HepG2 (cell line): ENCODE results near the gene CDCP2. TPM values are rescaled to one million over a fixed set of nuclear protein-coding genes. Genes with fewer than 3 reads are reported as not detected.

Source experiments
- ATAC-seq: fragments of 200-7000 bp; cut with Tn5 transposase; 3 replicates; pipeline ENCODE4 v1.9.1; 2020; ENCODE audit warnings: mild to moderate bottlenecking, moderate library complexity
- BruUV-seq: library from RNA; stranded (reverse); fragments of 400-500 nt; replicated peaks from 2 replicates; lab custom pipeline; 2021; lab: Mats Ljungman, UMichigan
- CTCF ChIA-PET: fragments of 300-600 bp; formaldehyde crosslinking; extraction: SDS; loops from one replicate; lab custom pipeline; 2021; ENCODE audit warnings: low total read pairs, inconsistent platforms, low intra/inter-chr PET ratio; lab: Yijun Ruan, JAX
- POLR2A ChIA-PET: fragments of 350-600 bp; sonication (Branson Sonifier 250); formaldehyde crosslinking; loops from one replicate; lab custom pipeline; 2020; ENCODE audit warnings: antibody characterized with exemption, inconsistent platforms; lab: Yijun Ruan, JAX
- DNase-seq: peaks from one replicate; pipeline ENCODE4 v3.0.0-alpha.2; 2015; ENCODE audit warnings: low spot score
- FAIRE-seq: peaks from 3 replicates; lab custom pipeline; 2011; peaks lifted over from hg19 to GRCh38; lab: Jason Lieb, UNC
- H2AFZ ChIP-seq: one replicate; pipeline ENCODE4 v1.6.1; 2011; ENCODE audit warnings: low read length, inconsistent platforms
- H3K27ac ChIP-seq: fragments of 300-600 bp; 3 replicates; pipeline ENCODE4 v1.8.0; 2011; ENCODE audit warnings: mixed run types, mild to moderate bottlenecking, mixed read lengths, low read length, inconsistent platforms; ENCODE audit not compliant: insufficient read depth; ENCODE audit errors: extremely low read length
- H3K27me3 ChIP-seq, 2 experiments: fragments of 200-600 bp in 1 of 2; 2 replicates in 1 of 2; 3 replicates in 1 of 2; pipeline versions ENCODE4 v1.6.0 to v1.8.0; 2011; ENCODE audit warnings: low read length in 2 of 2, mild to moderate bottlenecking in 2 of 2, moderate library complexity in 2 of 2, inconsistent platforms in 1 of 2; ENCODE audit not compliant: insufficient read depth in 2 of 2, control insufficient read depth in 1 of 2
- H3K36me3 ChIP-seq, 2 experiments: fragments of 200-600 bp in 1 of 2; replicated peaks in 1 of 2; 2 replicates in 1 of 2; 3 replicates in 1 of 2; pipeline versions ENCODE4 v1.5.1 to v1.8.0; 2011; ENCODE audit warnings: low read length in 2 of 2, inconsistent platforms in 1 of 2; ENCODE audit not compliant: insufficient read depth in 2 of 2, control insufficient read depth in 1 of 2
- H3K4me1 ChIP-seq: 2 replicates; pipeline ENCODE4 v1.5.1; 2012; ENCODE audit warnings: low read length, inconsistent platforms; ENCODE audit not compliant: insufficient read depth
- H3K4me2 ChIP-seq: 2 replicates; pipeline ENCODE4 v1.6.0; 2011; ENCODE audit warnings: low read depth, low read length, inconsistent platforms
- H3K4me3 ChIP-seq, 3 experiments: fragments of 200-600 bp in 1 of 3; sonication (generic), shearing (Covaris generic) in 1 of 3; replicated peaks in 1 of 3; 2 replicates each; pipeline ENCODE4 v1.5.1; 2011 to 2016; ENCODE audit warnings: low read length in 3 of 3, inconsistent platforms in 2 of 3, low read depth in 2 of 3, mild to moderate bottlenecking in 2 of 3, control low read depth in 1 of 3, mixed read lengths in 1 of 3; ENCODE audit not compliant: insufficient read depth in 1 of 3
- H3K79me2 ChIP-seq: one replicate; pipeline ENCODE4 v1.6.1; 2011; ENCODE audit warnings: low read length, inconsistent platforms; ENCODE audit not compliant: insufficient read depth
- H3K9ac ChIP-seq: 2 replicates; pipeline ENCODE4 v1.6.0; 2011; ENCODE audit warnings: mild to moderate bottlenecking, low read depth, low read length, inconsistent platforms; ENCODE audit not compliant: insufficient read depth
- H3K9me3 ChIP-seq: 2 replicates; pipeline ENCODE4 v1.5.1; 2012; ENCODE audit warnings: mild to moderate bottlenecking, low read length
- H4K20me1 ChIP-seq: 2 replicates; pipeline ENCODE4 v1.6.0; 2011; ENCODE audit warnings: inconsistent platforms, mild to moderate bottlenecking, low read length, moderate library complexity; ENCODE audit not compliant: insufficient read depth
- HOXA7 ChIP-seq: sonication (generic); formaldehyde crosslinking; IDR thresholded peaks from 2 replicates; pipeline ENCODE4 v1.8.1; 2022; ENCODE audit warnings: mild to moderate bottlenecking, missing genetic modification reagents, moderate library complexity
- NCOA5 ChIP-seq: sonication (generic); formaldehyde crosslinking; IDR thresholded peaks from 2 replicates; pipeline ENCODE4 v1.4.0; 2020; ENCODE audit warnings: missing genetic modification reagents
- NFE2 ChIP-seq: sonication (generic); formaldehyde crosslinking; IDR thresholded peaks from 2 replicates; pipeline ENCODE4 v1.4.0; 2020; ENCODE audit warnings: missing genetic modification reagents
- RORA ChIP-seq: sonication (generic); formaldehyde crosslinking; IDR thresholded peaks from 2 replicates; pipeline ENCODE4 v1.5.0; 2020; ENCODE audit warnings: mild to moderate bottlenecking, missing genetic modification reagents, moderate library complexity
- SALL2 ChIP-seq: sonication (generic); formaldehyde crosslinking; IDR thresholded peaks from 2 replicates; pipeline ENCODE4 v1.8.1; 2023; ENCODE audit warnings: mild to moderate bottlenecking, missing genetic modification reagents, inconsistent platforms
- SMAD1 ChIP-seq: sonication (generic); formaldehyde crosslinking; IDR thresholded peaks from 2 replicates; pipeline ENCODE4 v1.4.0; 2020; ENCODE audit warnings: missing genetic modification reagents, low read depth, mild to moderate bottlenecking, borderline replicate concordance
- SYNCRIP ChIP-seq: fragments of 200-400 bp; formaldehyde crosslinking; IDR thresholded peaks from 2 replicates; pipeline ENCODE4 v1.6.1; 2018; ENCODE audit warnings: mild to moderate bottlenecking, low read depth, low read length; ENCODE audit not compliant: insufficient read depth
- ZNF230 ChIP-seq: sonication (generic); formaldehyde crosslinking; IDR thresholded peaks from 2 replicates; pipeline ENCODE4 v1.4.0; 2020; ENCODE audit warnings: mild to moderate bottlenecking, missing genetic modification reagents
- ZNF3 ChIP-seq: IDR thresholded peaks from 2 replicates; pipeline ENCODE4 v1.7.0; 2017; ENCODE audit warnings: inconsistent platforms
- ZNF329 ChIP-seq: sonication (generic); formaldehyde crosslinking; IDR thresholded peaks from 2 replicates; pipeline ENCODE4 v1.9.0; 2021; ENCODE audit warnings: low read depth, mild to moderate bottlenecking, missing genetic modification reagents
- ZNF558 ChIP-seq: sonication (generic); formaldehyde crosslinking; IDR thresholded peaks from 2 replicates; pipeline ENCODE4 v1.9.0; 2022; ENCODE audit warnings: mild to moderate bottlenecking, missing genetic modification reagents, borderline replicate concordance
- WGBS: methylation state at CpG from one replicate; pipeline ENCODE4 v1.1.6; 2017; ENCODE audit warnings: low lambda C conversion rate; 5-methylcytosine and 5-hydroxymethylcytosine counted together
- in situ Hi-C: cut with HindIII; loops from 2 replicates; pipeline ENCODE4 v1.10.0; 2017; ENCODE audit warnings: low pct_unique_long_range_greater_than_20kb; ENCODE audit not compliant: extremely low pct_ligation_motif_present
- intact Hi-C: fragments of 100-400 bp; cut with micrococcal nuclease; formaldehyde crosslinking; loops from one replicate; pipeline ENCODE4 v1.10.0; 2022; ENCODE audit not compliant: unreplicated experiment
- polyA plus RNA-seq, 8 experiments: library from polyadenylated mRNA; depleted of rRNA in 3 of 8; stranded (reverse) in 7 of 8; unstranded in 1 of 8; fragments of >200 nt; fragmentation: Illumina TruSeq in 4 of 8; extraction: Trizol in 4 of 8; gene quantifications; 2 replicates each; pipeline versions ENCODE4 v1.2.1 to v1.2.3, GENCODE V29; 2011 to 2016; ENCODE audit warnings: low read depth in 4 of 8, missing spikeins in 1 of 8, mixed read lengths in 1 of 8; ENCODE audit not compliant: insufficient read depth in 1 of 8
- total RNA-seq, 5 experiments: library from RNA; depleted of rRNA; stranded (reverse); fragments of >200 nt; fragmentation: Illumina TruSeq; extraction: Trizol; gene quantifications; 2 replicates each; pipeline ENCODE4 v1.2.3, GENCODE V29; 2016; ENCODE audit warnings: low read depth in 1 of 5
- TF ChIP-seq, protein P1 (sequence below): IDR thresholded peaks from 2 replicates; pipeline ENCODE4 v1.6.1; 2016; ENCODE audit warnings: low read depth, control low read depth
- TF ChIP-seq, protein P2 (sequence below): sonication (generic); formaldehyde crosslinking; IDR thresholded peaks from 2 replicates; pipeline ENCODE4 v1.5.0; 2020; ENCODE audit warnings: mild to moderate bottlenecking, missing genetic modification reagents, borderline replicate concordance

Gene CDCP2
- total and polyA plus RNA-seq, 2 of the 13 experiments (the other 11 are each of a cell fraction or from before 2014, with no cell fraction given), result not detected

DNA sequence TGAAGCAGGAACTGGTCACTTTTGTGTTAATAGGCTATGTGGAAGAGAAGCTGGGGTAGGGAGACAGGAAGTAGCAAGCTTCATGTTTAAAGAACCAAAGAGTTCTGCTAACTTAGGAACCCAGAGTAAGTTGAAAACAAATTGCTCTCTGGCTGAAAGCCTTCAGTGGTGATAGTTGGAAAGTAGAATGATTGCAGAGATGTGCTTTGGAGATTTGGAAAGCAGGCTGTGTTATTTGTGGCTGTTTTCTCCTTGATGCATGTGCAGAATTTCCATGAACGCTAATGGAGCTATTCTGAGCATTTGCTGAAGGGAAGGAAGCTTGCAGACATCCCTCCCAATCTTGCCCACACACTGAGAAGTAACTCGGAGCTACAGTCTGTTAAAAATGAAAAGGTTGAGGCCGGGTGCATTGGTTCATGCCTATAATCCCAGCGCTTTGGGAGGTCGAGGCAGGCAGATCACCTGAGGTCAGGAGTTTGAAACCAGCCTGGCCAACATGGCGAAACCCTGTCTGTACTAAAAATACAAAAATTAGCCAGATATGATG lies 53.7 kb downstream of the CDCP2 start:
- POLR2A ChIA-PET, result no interaction called here
- H3K9me3 ChIP-seq, result no peaks in the 10 kb centered on the region
- peaks cover 22% of the 10 kb centered on the region for H3K4me1 ChIP-seq
- no peaks in the 10 kb centered on the region for H3K79me2 ChIP-seq
- no peak for FAIRE-seq
- no peak overlapping the region for H3K4me3 ChIP-seq
- H2AFZ ChIP-seq, result no peak overlapping the region
- H3K27ac ChIP-seq, result no peak overlapping the region
- peaks cover 0 to 9% of the 10 kb centered on the region in 2 experiments; a peak in 3 of 5 replicates for H3K36me3 ChIP-seq
- TF ChIP-seq RORA (CRISPR knock-in tag), result no peak
- no peak for TF ChIP-seq ZNF558 (CRISPR knock-in tag)
- TF ChIP-seq, all 625 proteins: peak for 0
- Histone ChIP-seq H3K4me2 (no peak overlapping the region), H3K9ac (no peak overlapping the region), H4K20me1 (no peaks in the 10 kb centered on the region), H3K27me3 (no peaks in the 10 kb centered on the region)
- ATAC-seq (no peak), DNase-seq (no peak)
- BruUV-seq, result no TSS peak
- in situ Hi-C loops (no loop called here), intact Hi-C loops (no loop called here)
- CTCF ChIA-PET, result no interaction called here
- WGBS, result 95% methylated on average over 6 of the region's 6 CpGs

DNA sequence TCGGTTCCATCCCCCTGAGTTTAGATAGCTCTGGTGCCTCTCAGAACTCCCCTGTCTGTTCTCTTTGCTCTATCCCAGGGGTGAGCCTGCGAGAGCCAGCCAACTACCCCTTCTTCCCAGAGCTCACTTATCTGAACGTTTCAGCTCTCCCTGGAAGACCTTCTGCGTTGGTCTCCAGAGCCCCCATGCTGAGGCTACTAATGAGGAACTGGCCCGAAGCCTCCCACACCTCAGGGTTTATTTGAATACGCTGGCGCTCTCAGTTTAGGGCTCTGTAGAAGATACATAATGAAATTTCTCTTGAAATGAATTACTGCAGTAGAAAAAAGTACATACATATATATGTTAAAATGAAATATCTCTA lies 55.9 kb downstream of the CDCP2 start:
- H3K36me3 ChIP-seq, result peaks cover 0 to 9% of the 10 kb centered on the region in 2 experiments; a peak in 3 of 5 replicates
- no peak for DNase-seq
- ATAC-seq, result no peak
- H2AFZ ChIP-seq, result no peak overlapping the region
- H3K4me3 ChIP-seq, result no peak overlapping the region
- no peak overlapping the region for H3K27ac ChIP-seq
- ChIA-PET CTCF (no interaction called here), POLR2A (no interaction called here)
- H4K20me1 ChIP-seq, result no peaks in the 10 kb centered on the region
- WGBS, result 91% methylated on average over 7 of the region's 7 CpGs
- H3K9ac ChIP-seq, result no peak overlapping the region
- H3K4me1 ChIP-seq, result peaks cover 38% of the 10 kb centered on the region
- no peaks in the 10 kb centered on the region for H3K9me3 ChIP-seq
- in situ Hi-C loops, result no loop called here
- H3K4me2 ChIP-seq, result no peak overlapping the region
- BruUV-seq, result no TSS peak
- no peaks in the 10 kb centered on the region for H3K27me3 ChIP-seq
- FAIRE-seq, result no peak
- no peaks in the 10 kb centered on the region for H3K79me2 ChIP-seq
- intact Hi-C loops, result no loop called here
- TF ChIP-seq HOXA7, result no peak
- no peak for TF ChIP-seq ZNF230 (CRISPR knock-in tag)
- TF ChIP-seq, protein P1, sequence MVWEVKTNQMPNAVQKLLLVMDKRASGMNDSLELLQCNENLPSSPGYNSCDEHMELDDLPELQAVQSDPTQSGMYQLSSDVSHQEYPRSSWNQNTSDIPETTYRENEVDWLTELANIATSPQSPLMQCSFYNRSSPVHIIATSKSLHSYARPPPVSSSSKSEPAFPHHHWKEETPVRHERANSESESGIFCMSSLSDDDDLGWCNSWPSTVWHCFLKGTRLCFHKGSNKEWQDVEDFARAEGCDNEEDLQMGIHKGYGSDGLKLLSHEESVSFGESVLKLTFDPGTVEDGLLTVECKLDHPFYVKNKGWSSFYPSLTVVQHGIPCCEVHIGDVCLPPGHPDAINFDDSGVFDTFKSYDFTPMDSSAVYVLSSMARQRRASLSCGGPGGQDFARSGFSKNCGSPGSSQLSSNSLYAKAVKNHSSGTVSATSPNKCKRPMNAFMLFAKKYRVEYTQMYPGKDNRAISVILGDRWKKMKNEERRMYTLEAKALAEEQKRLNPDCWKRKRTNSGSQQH, result no peak
- TF ChIP-seq, protein P2, sequence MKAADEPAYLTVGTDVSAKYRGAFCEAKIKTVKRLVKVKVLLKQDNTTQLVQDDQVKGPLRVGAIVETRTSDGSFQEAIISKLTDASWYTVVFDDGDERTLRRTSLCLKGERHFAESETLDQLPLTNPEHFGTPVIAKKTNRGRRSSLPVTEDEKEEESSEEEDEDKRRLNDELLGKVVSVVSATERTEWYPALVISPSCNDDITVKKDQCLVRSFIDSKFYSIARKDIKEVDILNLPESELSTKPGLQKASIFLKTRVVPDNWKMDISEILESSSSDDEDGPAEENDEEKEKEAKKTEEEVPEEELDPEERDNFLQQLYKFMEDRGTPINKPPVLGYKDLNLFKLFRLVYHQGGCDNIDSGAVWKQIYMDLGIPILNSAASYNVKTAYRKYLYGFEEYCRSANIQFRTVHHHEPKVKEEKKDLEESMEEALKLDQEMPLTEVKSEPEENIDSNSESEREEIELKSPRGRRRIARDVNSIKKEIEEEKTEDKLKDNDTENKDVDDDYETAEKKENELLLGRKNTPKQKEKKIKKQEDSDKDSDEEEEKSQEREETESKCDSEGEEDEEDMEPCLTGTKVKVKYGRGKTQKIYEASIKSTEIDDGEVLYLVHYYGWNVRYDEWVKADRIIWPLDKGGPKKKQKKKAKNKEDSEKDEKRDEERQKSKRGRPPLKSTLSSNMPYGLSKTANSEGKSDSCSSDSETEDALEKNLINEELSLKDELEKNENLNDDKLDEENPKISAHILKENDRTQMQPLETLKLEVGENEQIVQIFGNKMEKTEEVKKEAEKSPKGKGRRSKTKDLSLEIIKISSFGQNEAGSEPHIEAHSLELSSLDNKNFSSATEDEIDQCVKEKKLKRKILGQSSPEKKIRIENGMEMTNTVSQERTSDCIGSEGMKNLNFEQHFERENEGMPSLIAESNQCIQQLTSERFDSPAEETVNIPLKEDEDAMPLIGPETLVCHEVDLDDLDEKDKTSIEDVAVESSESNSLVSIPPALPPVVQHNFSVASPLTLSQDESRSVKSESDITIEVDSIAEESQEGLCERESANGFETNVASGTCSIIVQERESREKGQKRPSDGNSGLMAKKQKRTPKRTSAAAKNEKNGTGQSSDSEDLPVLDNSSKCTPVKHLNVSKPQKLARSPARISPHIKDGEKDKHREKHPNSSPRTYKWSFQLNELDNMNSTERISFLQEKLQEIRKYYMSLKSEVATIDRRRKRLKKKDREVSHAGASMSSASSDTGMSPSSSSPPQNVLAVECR, result no peak
- no peak for TF ChIP-seq SYNCRIP
- TF ChIP-seq ZNF3 (CRISPR knock-in tag), result no peak
- no peak for TF ChIP-seq SALL2
- TF ChIP-seq NCOA5, result no peak
- TF ChIP-seq ZNF329 (CRISPR knock-in tag), result no peak
- no peak for TF ChIP-seq NFE2 (CRISPR knock-in tag)
- TF ChIP-seq SMAD1 (CRISPR knock-in tag), result no peak
